Activated CD4-positive, alpha-beta T cell treated with anti-CD3 and anti-CD28 coated beads, Interleukin-2, amount 50 U/mL, for 1 hour (primary cell): ENCODE measurements around the gene HACE1.
"Not testable (repeated sequence)": the region's sequence is repeated elsewhere in the genome, so short reads cannot be mapped to it uniquely, and the experiment has no call there.

Experiments used
- DNase-seq: peaks from one replicate; pipeline ENCODE4 v3.0.0-alpha.2; 2020

HACE1 gene

GRCh38 chr6:104820820-104821219 lies 38.9 kb downstream of the HACE1 start:
- not testable (repeated sequence) for DNase-seq

GRCh38 chr6:104816125-104816524 lies 43.6 kb downstream of the HACE1 start:
- DNase-seq = no peak

GRCh38 chr6:104814743-104815142 lies 45.0 kb downstream of the HACE1 start:
- DNase-seq = no peak

- no peak for DNase-seq
Observed at GRCh38 chr6:104813552-104813951, 46.2 kb downstream of the HACE1 start.

- DNase-seq = no peak
Observed at GRCh38 chr6:104809116-104809515, 50.6 kb downstream of the HACE1 start.

DNA sequence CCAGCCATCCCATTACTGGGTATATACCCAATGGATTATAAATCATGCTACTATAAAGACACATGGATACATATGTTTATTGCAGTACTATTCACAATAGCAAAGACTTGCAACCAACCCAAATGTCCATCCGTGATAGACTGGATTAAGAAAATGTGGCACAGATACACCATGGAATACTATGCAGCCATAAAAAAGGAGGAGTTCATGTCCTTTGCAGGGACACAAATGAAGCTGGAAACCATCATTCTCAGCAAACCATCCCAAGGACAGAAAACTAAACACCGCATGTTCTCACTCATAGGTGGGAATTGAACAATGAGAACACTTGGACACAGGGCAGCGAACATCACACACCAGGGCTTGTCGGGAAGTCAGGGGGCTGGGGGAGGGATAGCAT lies 54.4 kb downstream of the HACE1 start:
- not testable (repeated sequence) for DNase-seq

- DNase-seq = no peak
Observed at GRCh38 chr6:104799134-104799657, 60.5 kb downstream of the HACE1 start.

DNA sequence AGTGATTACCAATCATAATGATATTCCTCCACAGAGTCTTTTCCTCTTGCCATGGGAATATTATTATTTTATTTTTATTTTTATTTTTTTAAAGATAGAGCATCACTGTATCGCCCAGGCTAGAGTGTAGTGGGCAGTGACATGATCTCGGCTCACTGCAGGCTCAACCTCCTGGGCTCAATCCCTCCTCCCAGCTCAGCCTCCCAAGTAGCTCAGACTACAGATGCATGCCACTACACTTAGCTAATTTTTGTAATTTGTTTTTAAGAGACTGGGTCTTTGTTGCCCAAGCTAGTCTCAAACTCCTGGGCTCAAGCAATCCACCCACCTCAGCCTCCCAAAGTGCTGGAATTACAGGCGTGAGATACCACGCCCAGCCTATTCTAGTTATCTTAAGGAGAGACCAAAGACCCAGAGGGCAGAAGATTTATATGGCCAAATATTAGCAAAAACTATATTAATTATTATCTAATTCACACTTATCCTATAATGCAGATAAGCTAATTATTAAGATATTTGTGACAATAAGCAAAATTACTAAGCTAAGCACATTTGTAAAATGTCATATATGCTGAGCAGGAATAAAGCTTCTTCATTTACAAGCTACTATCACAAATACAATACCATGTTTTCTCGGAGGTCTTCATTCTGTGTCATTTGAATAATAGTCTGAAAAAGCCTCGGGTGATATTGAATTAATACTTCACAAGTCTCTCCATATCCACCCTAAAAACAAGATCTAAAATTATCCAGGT lies 63.5 kb downstream of the HACE1 start:
- DNase-seq = no peak

- no peak for DNase-seq
Observed at GRCh38 chr6:104795363-104795762, 64.4 kb downstream of the HACE1 start.

DNA sequence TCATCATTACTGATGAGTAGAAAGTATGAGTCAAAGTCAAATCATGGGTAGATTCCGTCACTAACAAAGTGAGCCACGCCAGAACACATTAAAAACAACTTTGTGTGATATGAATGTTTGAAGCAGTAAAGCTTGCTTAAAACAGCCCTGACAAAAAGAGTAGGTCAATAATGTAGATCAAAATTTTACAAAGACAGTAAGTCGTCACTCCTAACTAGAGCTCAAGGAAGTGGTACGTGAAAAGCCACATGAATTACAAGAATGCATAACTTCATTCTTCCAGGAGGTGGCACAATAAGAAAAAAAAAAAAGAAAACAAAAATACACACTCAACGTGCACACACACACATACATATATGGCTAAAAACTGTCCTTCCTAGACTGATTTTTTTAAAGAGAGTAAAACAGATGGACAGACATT lies 69.9 kb downstream of the HACE1 start:
- no peak for DNase-seq

- DNase-seq = no peak
Observed at GRCh38 chr6:104788400-104788799, 71.3 kb downstream of the HACE1 start.

DNA sequence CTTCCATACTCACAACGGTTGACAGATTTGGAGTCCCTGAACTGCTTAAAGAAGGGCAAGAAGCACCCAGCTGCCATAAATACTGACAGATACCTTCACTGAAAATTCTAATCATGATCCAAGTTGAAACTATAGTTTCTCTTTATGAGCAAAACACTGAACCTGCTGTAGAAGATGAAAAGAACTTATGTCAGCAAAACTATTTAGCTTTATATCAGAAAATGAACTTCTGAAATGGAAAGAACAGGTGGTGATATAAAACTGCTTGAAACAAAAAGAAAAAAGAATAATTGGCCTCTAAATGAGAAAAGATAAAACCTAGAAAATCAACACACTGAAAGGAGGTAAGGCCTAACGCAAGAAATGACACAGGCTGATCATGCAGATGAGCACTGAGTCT lies 72.4 kb downstream of the HACE1 start:
- no peak for DNase-seq

- DNase-seq = no peak
Observed at GRCh38 chr6:104784884-104785283, 74.8 kb downstream of the HACE1 start.

- DNase-seq = no peak
Observed at GRCh38 chr6:104771258-104771832, 88.4 kb downstream of the HACE1 start.

GRCh38 chr6:104768906-104769305 lies 90.8 kb downstream of the HACE1 start:
- no peak for DNase-seq

DNA sequence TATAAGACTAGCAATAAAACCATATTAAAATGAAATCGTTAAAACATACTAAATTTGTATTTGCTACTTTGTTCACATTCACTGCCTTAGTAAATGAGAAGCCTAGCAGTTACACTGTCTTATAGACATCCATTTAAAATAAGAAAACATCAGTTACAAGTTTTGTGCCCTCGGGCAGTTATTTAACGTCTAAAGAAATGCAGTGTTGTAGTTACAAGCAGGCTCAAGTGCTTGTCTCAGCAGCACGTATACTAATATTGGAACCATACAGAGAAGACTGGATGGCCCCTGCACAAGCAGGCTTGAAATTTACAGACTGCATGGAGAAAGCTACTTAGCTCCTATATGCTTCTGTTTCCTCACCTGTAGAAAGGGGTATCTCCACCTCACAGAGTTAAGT lies 93.1 kb downstream of the HACE1 start:
- DNase-seq = no peak

GRCh38 chr6:104754788-104755409 lies 104.8 kb downstream of the HACE1 start:
- DNase-seq = no peak

- no peak for DNase-seq
Observed at GRCh38 chr6:104753251-104753650, 106.5 kb downstream of the HACE1 start.

DNA sequence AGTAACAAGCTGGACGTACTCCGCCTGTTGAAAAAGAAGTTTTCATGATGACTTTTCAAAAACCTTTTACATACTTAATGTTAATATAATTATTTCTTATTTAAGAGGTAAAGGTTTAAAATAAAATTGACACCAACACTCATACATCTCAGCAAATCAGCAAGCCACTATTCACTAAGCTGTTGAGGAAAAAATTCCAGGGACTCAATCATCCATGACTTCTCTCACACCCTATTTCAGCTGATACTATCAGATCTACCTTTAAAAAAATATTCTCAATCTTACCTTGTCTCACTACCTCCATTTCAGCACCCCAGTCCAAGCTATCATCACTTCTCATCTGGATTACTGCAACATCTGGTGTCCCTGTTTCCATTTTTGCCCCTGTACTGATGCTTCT lies 109.3 kb downstream of the HACE1 start:
- no peak for DNase-seq

DNA sequence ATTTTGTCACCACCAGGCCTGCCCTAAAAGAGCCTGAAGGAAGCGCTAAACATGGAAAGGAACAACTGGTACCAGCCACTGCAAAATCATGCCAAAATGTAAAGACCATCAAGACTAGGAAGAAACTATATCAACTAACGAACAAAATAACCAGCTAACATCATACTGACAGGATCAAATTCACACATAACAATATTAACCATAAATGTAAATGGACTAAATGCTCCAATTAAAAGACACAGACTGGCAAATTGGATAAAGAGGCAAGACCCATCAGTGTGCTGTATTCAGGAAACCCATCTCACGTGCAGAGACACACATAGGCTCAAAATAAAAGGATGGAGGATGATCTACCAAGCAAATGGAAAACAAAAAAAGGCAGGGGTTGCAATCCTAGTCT lies 120.6 kb downstream of the HACE1 start:
- DNase-seq = not testable (repeated sequence)

DNA sequence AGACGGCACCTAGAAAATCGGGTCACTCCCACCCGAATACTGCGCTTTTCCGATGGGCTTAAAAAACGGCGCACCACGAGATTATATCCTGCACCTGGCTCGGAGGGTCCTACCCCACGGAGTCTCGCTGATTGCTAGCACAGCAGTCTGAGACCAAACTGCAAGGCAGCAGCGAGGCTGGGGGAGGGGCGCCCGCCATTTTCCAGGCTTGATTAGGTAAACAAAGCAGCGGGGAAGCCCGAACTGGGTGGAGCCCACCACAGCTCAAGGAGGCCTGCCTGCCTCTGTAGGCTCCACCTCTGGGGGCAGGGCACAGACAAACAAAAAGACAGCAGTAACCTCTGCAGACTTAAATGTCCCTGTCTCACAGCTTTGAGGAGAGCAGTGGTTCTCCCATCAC lies 122.2 kb downstream of the HACE1 start:
- DNase-seq = not testable (repeated sequence)

- no peak for DNase-seq
Observed at GRCh38 chr6:104736545-104736944, 123.2 kb downstream of the HACE1 start.

GRCh38 chr6:104730450-104730849 lies 129.3 kb downstream of the HACE1 start:
- no peak for DNase-seq

GRCh38 chr6:104729433-104729832 lies 130.3 kb downstream of the HACE1 start:
- no peak for DNase-seq
